OCI-LY7 (cell line): ENCODE results near the gene MNAT1. TPM values are rescaled to one million over a fixed set of nuclear protein-coding genes. Genes with fewer than 3 reads are reported as not detected.

Experiments used
- BruUV-seq: library from RNA; stranded (reverse); fragments of 400-500 nt; replicated peaks from 2 replicates; lab custom pipeline; 2021; lab: Mats Ljungman, UMichigan
- CTCF ChIA-PET: fragments of 300-600 bp; sonication (Branson Sonifier 250); formaldehyde crosslinking; loops from one replicate; lab custom pipeline; 2022; ENCODE audit warnings: antibody characterized with exemption; ENCODE audit not compliant: unreplicated experiment; lab: Charles Lee
- POLR2A ChIA-PET: fragments of 300-600 bp; sonication (Branson Sonifier 250); formaldehyde crosslinking; loops from one replicate; lab custom pipeline; 2022; ENCODE audit warnings: antibody characterized with exemption; lab: Charles Lee
- DNase-seq: peaks from one replicate; pipeline ENCODE4 v3.0.0-alpha.2; 2015; ENCODE audit warnings: low spot score
- H2AFZ ChIP-seq: fragments of 200-600 bp; sonication (generic), shearing (Covaris generic); 2 replicates; pipeline ENCODE4 v1.6.1; 2014; ENCODE audit warnings: mild to moderate bottlenecking, antibody characterized with exemption, low read length, moderate library complexity
- H3K27ac ChIP-seq: fragments of 200-600 bp; sonication (generic); 2 replicates; pipeline ENCODE4 v1.5.1; 2014; ENCODE audit warnings: mixed run types, low read depth, mild to moderate bottlenecking, moderate library complexity, low read length, inconsistent platforms; ENCODE audit not compliant: poor library complexity, severe bottlenecking
- H3K36me3 ChIP-seq: fragments of 200-600 bp; sonication (generic); 2 replicates; pipeline ENCODE4 v1.6.1; 2014; ENCODE audit warnings: mild to moderate bottlenecking, antibody characterized with exemption, low read length, moderate library complexity, mixed read lengths; ENCODE audit not compliant: insufficient read depth
- H3K4me1 ChIP-seq: fragments of 200-600 bp; sonication (generic); 2 replicates; pipeline ENCODE4 v1.5.1; 2014; ENCODE audit warnings: mild to moderate bottlenecking, low read length; ENCODE audit not compliant: insufficient read depth, poor library complexity, severe bottlenecking
- H3K4me2 ChIP-seq: fragments of 200-600 bp; sonication (generic); 2 replicates; pipeline ENCODE4 v1.6.1; 2014; ENCODE audit warnings: mild to moderate bottlenecking, low read length
- H3K4me3 ChIP-seq: fragments of 200-600 bp; sonication (generic); 2 replicates; pipeline ENCODE4 v1.5.1; 2014; ENCODE audit warnings: mild to moderate bottlenecking, low read depth, low read length; ENCODE audit not compliant: poor library complexity, severe bottlenecking
- H3K79me2 ChIP-seq: fragments of 200-600 bp; sonication (generic); 2 replicates; pipeline ENCODE4 v1.6.1; 2016; ENCODE audit warnings: low read depth, mild to moderate bottlenecking, low read length, moderate library complexity, mixed read lengths; ENCODE audit not compliant: insufficient read depth
- H3K9me2 ChIP-seq: fragments of 200-600 bp; sonication (generic); 2 replicates; pipeline ENCODE4 v1.6.1; 2016; ENCODE audit warnings: mild to moderate bottlenecking, low read length, mixed read lengths; ENCODE audit not compliant: insufficient read depth
- H3K9me3 ChIP-seq: fragments of 200-600 bp; sonication (generic); 2 replicates; pipeline ENCODE4 v1.6.1; 2014; ENCODE audit warnings: mild to moderate bottlenecking, mixed run types, low read length, mixed read lengths
- H4K20me1 ChIP-seq: fragments of 200-600 bp; sonication (generic); 2 replicates; pipeline ENCODE4 v1.6.1; 2014; ENCODE audit warnings: mild to moderate bottlenecking, antibody characterized with exemption, low read length, moderate library complexity, mixed read lengths; ENCODE audit not compliant: insufficient read depth
- EZH2phosphoT487 ChIP-seq: fragments of 200-600 bp; sonication (generic); IDR thresholded peaks from 2 replicates; pipeline ENCODE4 v1.6.1; 2018; ENCODE audit warnings: low read depth, borderline replicate concordance, mild to moderate bottlenecking, mixed run types, antibody characterized with exemption, low read length, moderate library complexity, mixed read lengths
- intact Hi-C: fragments of 100-400 bp; cut with micrococcal nuclease; formaldehyde crosslinking; loops from one replicate; pipeline ENCODE4 v1.10.0; 2022; ENCODE audit not compliant: unreplicated experiment
- total RNA-seq, 2 experiments: library from RNA; depleted of rRNA in 1 of 2; stranded (reverse); fragments of >200 nt in 1 of 2; shearing (Covaris generic) in 1 of 2; gene quantifications; 2 replicates each; pipeline ENCODE4 v1.2.3, GENCODE V29; 2014 to 2022
- TF ChIP-seq, protein P1 (sequence below): fragments of 200-600 bp; sonication (generic); conservative IDR thresholded peaks from 2 replicates; pipeline ENCODE4 v1.5.1; 2014; ENCODE audit warnings: mild to moderate bottlenecking, antibody characterized with exemption, low read length, moderate library complexity, mixed read lengths

Gene MNAT1
- total RNA-seq, 2 experiments from 2014 or later: 58.5 to 60.9 TPM

- CTCF ChIA-PET: no interaction called here
- Histone ChIP-seq H3K79me2 (0 out of 2 replicates have a peak, but pooled peaks cover 3% of the 10 kb centered on the region), H3K4me1 (peaks cover 12% of the 10 kb centered on the region), H2AFZ (no peak overlapping the region), H3K4me2 (peak overlapping the region; percentile 30), H3K27ac (peak overlapping the region; percentile 31), H3K9me2 (no peaks in the 10 kb centered on the region), H3K9me3 (no peaks in the 10 kb centered on the region), H3K36me3 (no peaks in the 10 kb centered on the region), H4K20me1 (no peaks in the 10 kb centered on the region), H3K4me3 (no peak overlapping the region)
- intact Hi-C loops: no loop called here
- DNase-seq: peak; percentile 42
- TF ChIP-seq EZH2phosphoT487: no peak
- TF ChIP-seq, protein P1, sequence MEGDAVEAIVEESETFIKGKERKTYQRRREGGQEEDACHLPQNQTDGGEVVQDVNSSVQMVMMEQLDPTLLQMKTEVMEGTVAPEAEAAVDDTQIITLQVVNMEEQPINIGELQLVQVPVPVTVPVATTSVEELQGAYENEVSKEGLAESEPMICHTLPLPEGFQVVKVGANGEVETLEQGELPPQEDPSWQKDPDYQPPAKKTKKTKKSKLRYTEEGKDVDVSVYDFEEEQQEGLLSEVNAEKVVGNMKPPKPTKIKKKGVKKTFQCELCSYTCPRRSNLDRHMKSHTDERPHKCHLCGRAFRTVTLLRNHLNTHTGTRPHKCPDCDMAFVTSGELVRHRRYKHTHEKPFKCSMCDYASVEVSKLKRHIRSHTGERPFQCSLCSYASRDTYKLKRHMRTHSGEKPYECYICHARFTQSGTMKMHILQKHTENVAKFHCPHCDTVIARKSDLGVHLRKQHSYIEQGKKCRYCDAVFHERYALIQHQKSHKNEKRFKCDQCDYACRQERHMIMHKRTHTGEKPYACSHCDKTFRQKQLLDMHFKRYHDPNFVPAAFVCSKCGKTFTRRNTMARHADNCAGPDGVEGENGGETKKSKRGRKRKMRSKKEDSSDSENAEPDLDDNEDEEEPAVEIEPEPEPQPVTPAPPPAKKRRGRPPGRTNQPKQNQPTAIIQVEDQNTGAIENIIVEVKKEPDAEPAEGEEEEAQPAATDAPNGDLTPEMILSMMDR: no peak
- POLR2A ChIA-PET: no interaction called here
- no TSS peak for BruUV-seq
These were observed 159.3 kb downstream of the MNAT1 start for GRCh38 chr14:60893911-60894310.

- BruUV-seq: no TSS peak
- POLR2A ChIA-PET: interaction anchor here (0.9 to 1.2 kb wide), 3 partner anchors 11 to 31 kb away, joined by 3 read pairs; no protein-coding TSS in a partner anchor
These were observed 169.8 kb downstream of the MNAT1 start for GRCh38 chr14:60904381-60904780.

GRCh38 chr14:60905923-60906322 lies 171.4 kb downstream of the MNAT1 start:
- TF ChIP-seq EZH2phosphoT487: no peak
- TF ChIP-seq, protein P1: no peak
- BruUV-seq: no TSS peak
- POLR2A ChIA-PET: no interaction called here

More at GRCh38 chr14:60904381-60904780, 169.8 kb downstream of the MNAT1 start:
- intact Hi-C loops: no loop called here
- no peak for DNase-seq
- Histone ChIP-seq H3K79me2 (peaks cover 4% of the 10 kb centered on the region; the same call in 1 of the 2 replicates), H3K4me2 (no peak overlapping the region), H3K27ac (no peak overlapping the region), H3K9me3 (no peaks in the 10 kb centered on the region), H4K20me1 (no peaks in the 10 kb centered on the region), H3K4me3 (no peak overlapping the region), H2AFZ (no peak overlapping the region), H3K36me3 (no peaks in the 10 kb centered on the region), H3K4me1 (peaks cover 11% of the 10 kb centered on the region), H3K9me2 (no peaks in the 10 kb centered on the region)
- no peak for TF ChIP-seq EZH2phosphoT487
- TF ChIP-seq, protein P1: no peak
- CTCF ChIA-PET: no interaction called here

More at GRCh38 chr14:60905923-60906322, 171.4 kb downstream of the MNAT1 start:
- Histone ChIP-seq H3K4me2 (no peak overlapping the region), H3K9me2 (no peaks in the 10 kb centered on the region), H3K4me1 (peaks cover 11% of the 10 kb centered on the region), H3K4me3 (no peak overlapping the region), H3K36me3 (no peaks in the 10 kb centered on the region), H3K9me3 (no peaks in the 10 kb centered on the region), H3K27ac (no peak overlapping the region), H3K79me2 (peaks cover 4% of the 10 kb centered on the region; the same call in 1 of the 2 replicates), H4K20me1 (no peaks in the 10 kb centered on the region), H2AFZ (no peak overlapping the region)
- CTCF ChIA-PET: no interaction called here
- intact Hi-C loops: no loop called here
- no peak for DNase-seq
